AG08396 (cell line): ENCODE data around the gene NME2.
"Not testable (repeated sequence)": the region's sequence is repeated elsewhere in the genome, so short reads cannot be mapped to it uniquely, and the experiment has no call there.

Source experiments
- DNase-seq: peaks from one replicate; pipeline ENCODE4 v3.0.0; 2012; ENCODE audit warnings: low spot score, mixed read lengths

The NME2 gene

DNA sequence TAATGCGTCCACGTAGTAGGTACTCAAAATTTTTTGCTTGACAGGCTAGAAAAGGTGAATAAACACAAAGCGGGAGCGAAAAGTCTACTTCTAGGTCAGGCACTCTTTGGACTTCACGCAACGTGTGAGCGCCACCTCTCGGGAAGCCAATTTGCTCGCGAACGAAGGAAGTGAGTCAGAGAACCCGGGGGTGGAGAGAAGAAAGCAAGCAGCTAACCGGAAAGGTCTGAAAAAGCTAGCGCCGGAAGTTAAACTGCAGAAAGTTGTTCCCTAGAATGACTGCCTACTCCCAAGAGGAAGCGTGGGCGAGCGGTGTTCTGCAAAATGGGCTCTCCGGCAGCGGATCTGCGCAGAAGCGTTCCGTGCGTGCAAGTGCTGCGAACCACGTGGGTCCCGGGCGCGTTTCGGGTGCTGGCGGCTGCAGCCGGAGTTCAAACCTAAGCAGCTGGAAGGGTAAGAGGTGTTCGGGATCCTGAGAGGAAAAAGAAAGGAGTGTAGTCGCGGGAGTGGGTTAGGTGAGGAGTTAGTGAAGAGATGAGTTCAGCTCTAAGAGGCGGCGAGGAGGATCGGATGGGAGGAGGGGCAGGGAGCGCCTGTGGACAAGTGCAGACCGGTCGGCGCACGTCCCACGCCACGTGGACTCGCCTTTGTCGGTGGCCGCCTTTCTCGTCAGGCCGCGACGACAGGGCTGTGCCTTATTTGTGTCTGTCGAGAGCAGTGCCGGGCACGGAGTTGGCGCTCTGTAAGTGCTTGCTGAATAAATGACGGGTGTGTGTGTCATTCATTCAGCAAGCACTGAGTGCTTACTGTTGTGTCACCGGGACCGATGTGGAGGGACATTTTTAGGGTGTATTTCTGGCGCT is 12.8 kb upstream of the NME2 start, which contains the start of gene NME1:
NME1 (plus strand) TSS at position 350 of the 863 bp plus-strand sequence. CDS start 2,096 bp downstream, outside the sequence.
- peak; percentile 93 for DNase-seq

DNA sequence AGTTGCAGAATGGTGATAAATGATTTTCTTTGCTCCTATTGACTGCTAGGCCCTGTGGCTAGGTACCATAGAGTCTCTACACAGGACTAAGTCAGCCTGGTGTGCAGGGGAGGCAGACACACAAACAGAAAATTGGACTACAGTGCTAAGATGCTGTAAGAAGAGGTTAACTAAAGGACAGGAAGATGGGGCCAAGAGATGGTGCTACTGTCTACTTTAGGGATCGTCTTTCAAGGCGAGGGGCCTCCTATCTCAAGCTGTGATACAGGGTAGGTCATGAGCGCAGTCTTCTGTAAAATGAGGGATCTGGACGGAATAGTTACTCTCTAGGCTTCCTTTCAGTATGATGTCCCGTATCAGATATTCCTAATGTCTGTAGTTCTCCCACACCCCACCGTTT is 12.0 kb upstream of the NME2 start:
- no peak for DNase-seq

DNA sequence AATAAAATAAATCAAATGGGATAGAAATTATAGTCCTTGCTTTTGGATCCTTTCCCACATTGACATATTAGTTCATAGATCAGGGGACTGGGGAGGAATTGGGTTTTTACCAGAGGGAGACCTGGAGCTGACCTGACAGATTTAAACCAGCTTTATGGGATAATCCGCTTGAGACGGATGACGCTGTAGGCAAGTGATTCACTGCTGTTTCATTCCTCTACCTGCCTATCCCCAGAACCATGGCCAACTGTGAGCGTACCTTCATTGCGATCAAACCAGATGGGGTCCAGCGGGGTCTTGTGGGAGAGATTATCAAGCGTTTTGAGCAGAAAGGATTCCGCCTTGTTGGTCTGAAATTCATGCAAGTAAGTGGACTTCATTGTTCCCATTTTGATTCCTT is 10.8 kb upstream of the NME2 start:
- no peak for DNase-seq

- DNase-seq: no peak
These were observed 6.6 kb upstream of the NME2 start for GRCh38 chr17:51159604-51160003.

- DNase-seq: no peak
These were observed 4.7 kb upstream of the NME2 start for GRCh38 chr17:51161541-51161940.

GRCh38 chr17:51164911-51165679 is 1.1 kb upstream of the NME2 start:
- no peak for DNase-seq

DNA sequence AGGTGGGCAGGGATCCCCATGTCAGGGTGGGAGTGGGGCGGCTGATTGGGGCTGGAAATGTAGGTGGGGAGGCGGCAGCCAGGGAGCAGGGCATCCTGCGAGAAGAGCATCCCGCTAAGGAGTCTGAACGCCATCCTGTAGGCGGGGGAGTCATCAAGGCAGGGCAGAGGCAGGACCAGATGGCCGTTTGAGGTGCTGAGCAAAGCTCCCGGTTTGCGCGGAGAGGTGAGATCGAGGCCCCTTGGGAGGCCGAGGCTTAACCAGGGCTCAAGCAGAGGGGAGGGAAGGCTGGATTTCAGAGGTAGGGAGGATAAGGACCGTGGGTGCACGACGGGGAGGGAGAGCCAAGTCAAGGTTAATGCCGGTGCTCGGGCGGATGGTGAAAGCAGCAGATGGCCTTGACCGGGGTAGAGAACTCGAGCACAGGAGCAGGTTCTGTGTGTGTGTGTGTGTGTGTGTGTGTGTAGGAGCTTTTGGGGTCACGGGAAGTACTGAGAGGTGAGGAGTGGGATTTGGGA is 472 bp upstream of the NME2 start:
- DNase-seq: peak; percentile 27

- peak; percentile 89 for DNase-seq
These were observed 1.0 kb downstream of the NME2 start for GRCh38 chr17:51166987-51167931.

DNA sequence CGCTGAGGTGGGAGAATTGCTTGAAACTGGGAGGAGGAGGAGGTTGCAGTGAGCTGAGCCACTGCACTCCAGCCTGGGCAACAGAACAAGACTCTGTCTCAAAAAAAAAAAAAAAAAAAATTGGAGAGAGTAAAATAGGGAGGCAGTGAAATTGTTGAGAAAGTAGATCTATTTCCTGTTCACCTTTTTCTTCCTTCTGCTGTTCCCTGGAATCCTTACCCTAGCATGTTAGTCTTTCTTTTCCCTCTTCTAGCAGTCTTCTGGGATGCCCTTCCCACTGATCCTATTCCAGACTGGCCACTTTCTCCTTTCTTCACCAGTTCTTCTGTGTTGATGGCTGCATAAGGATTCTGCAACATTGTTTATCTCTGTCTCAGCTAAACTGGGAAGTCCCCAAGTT is 3.1 kb downstream of the NME2 start:
- no peak for DNase-seq

GRCh38 chr17:51170736-51171135 is 4.5 kb downstream of the NME2 start:
- no peak for DNase-seq

GRCh38 chr17:51172030-51172429 is 5.8 kb downstream of the NME2 start:
- not testable (repeated sequence) for DNase-seq

DNA sequence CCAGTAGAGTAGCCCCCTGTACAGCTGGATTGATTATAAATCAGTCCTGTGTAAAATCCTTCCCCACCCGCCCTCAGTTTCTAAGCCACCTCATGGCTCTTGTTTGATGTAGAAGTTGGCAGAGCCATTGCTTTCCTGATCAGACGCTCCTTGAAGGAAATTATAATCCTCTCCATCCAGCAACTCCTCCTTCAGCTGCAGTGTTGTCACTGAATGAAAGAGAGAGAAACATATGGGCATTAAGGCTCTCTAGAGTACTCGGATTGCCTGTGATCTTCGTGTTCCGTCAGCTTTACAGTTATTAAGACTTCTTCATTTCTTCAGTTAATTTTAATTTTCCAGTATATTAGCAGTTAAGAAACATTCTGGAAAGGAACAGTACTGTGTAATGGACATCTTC is 14.3 kb downstream of the NME2 start:
- no peak for DNase-seq

DNA sequence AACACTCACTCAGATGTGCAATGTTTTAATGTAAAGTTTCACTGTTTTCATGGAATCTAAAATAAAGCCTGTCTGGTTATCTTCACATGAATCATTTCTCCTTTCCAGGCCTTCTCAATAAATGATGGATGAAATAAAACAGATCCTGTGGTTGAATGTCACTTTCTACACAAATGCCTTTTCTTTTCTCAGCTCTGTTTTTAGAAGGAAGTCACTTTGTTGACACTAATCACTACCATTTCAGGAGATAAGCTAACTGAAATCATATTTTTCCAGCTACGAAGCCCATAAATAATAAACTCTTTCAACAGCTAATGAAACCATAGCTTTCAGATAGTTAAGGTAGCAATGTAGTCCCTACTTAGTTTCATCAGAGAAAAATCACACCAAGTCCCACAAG is 17.9 kb downstream of the NME2 start:
- no peak for DNase-seq

DNA sequence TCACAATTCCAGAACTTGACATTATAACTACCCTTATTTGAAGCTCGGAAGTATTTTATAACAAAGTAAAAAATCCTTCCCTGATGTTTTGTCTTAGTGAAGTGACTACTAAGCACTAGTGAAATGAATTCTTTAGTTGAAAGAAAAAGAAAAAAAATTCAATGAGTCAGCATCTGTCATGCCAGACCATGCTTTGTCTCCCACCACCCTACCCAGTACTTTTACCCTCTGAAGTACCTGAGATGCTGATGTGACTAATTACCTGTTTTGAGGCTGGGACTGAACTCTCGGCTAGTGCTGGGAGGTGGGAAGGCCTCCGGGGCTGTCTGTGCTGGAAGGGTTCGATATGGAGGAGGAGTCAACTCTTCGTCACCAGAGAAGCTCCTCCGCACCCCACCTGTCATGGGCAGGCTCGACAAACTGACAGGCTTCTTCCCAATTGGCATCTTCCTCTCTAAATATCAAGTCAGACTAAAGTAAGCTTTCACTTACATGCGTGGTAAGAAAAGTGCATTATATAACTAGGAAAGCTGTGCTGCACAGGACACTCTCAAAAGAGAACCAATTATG is 19.6 kb downstream of the NME2 start:
- no peak for DNase-seq

DNA sequence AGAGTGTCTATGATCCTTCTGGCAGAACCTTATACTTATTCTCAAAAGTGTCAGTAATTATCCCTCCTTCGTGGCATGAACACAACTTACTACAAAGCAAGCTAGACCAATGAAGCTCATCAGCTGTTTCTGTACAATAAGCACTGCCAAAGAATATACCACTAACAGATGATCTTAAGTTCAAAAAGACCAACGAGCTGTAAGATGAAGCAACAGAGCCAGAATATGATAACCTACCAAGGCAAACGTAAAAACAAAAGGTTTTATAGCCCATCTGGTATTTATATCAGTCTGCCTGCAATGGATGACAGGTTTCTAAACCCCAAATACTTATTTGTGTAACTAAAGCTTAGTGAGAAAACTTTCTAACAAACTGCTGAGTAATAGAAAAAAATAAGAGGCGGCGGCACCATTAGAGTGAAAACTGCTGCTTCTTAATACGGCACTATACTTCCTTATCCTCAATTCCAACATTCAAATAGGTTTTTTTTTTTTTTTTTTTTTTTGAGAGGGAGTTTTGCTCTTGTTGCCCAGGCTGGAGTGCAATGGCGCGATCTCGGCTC is 22.1 kb downstream of the NME2 start:
- no peak for DNase-seq

DNA sequence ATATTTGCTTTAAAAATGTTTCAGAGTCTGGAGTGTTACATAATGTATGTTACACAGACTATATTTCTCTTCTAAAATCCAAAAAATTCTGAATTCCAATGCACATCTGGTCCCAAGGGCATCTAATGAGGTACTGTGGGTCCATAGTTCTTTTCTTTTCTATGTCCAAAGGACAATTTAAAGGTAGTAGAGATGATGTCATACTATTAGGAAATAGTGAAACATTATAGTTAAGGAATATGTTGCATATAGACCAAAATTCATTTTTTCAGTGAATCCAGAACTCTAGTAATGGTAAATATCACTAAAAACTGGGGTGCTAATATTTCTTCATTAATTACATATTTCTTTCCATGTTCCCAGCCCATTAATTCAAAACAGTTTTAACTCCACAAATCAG is 23.0 kb downstream of the NME2 start:
- DNase-seq: no peak

- DNase-seq: no peak
These were observed 23.4 kb downstream of the NME2 start for GRCh38 chr17:51189628-51190027.

GRCh38 chr17:51191895-51192294 is 25.7 kb downstream of the NME2 start:
- DNase-seq: no peak

- DNase-seq: no peak
These were observed 31.5 kb downstream of the NME2 start for GRCh38 chr17:51197754-51198153.

DNA sequence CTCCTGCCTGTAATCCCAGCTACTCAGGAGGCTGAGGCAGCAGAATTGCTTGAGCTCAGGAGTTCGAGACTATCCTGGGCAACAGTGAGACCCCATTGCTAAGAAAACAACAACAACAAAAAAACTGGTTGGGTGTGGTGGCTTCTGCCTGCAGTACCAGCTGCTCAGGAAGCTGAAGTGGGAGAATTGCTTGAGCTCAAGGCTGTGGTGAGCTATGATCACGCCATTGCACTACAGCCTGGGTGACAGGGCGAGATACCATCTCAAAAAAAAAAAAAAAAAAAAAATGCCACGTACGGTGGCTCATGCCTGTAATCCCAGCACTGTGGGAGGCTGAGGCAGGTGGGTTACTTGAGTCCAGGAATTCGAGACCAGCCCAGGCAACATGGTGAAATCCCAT is 34.1 kb downstream of the NME2 start:
- no peak for DNase-seq

DNA sequence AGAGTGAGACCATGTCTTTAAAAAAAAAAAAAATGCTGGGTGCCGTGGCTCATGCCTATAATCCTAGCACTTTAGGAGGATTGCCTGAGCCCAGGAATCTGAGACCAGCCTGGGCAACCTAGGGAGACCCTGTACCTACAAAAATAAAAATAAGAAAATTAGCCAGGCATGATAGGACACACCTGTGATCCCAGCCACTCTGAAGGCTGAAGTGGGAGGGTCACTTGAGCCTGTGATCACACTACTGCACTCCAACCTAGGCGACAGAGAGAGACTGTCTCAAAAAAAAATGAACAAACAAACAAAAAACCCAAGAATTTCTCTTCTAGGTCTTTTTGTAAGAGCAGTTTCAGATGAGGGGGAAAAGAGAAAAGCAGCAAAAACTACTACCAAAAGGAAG is 34.6 kb downstream of the NME2 start:
- DNase-seq: no peak
